Measurements from ENCODE around the gene TNFRSF18.

The TNFRSF18 gene

DNA sequence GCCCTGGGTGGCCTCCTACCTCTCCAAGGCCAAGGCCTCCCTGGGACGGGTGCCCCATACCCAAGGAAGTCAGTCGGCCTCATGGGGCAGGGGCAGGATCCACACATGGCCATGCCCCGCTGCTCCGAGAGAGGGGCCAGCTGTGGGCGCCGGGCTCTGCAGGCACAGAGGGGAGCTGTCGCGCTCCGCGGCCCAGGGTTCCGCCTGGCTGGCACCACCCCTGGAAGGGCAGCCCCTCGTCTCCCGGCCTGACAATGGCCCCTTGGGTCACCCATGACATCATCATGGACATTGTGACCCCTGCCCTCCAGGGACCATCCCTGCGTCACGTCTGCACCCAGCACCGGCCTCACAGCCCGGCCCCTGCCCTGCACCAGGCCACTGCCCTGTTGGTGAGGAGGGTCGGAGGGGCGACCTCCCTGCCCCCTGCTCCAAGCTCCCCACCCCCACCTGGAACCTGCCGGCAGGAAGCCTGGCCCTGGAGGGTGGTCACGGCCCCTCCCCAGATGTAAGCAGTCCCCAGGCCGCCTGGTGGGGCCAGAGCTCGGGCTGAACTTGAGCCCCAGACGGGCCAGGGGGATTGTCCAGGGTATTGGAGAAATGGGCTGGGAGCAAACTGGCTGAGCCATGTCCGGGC is 26.9 kb downstream of the TNFRSF18 start:
- H3K9ac ChIP-seq (ENCODE audit: low read depth, low read length, poor library complexity, severe bottlenecking): no peak overlapping the region
- no peak overlapping the region for H2AFZ ChIP-seq (ENCODE audit: low read length)
- no peak overlapping the region for H3K4me2 ChIP-seq (ENCODE audit: low read depth, low read length, poor library complexity, severe bottlenecking)
- no peak overlapping the region for H3K4me3 ChIP-seq (ENCODE audit: low read length, poor library complexity, severe bottlenecking)
- TF ChIP-seq EZH2phosphoT487 (IDR thresholded peaks at IDR 0.05; ENCODE audit: borderline replicate concordance): no peak
- TF ChIP-seq, protein P1, sequence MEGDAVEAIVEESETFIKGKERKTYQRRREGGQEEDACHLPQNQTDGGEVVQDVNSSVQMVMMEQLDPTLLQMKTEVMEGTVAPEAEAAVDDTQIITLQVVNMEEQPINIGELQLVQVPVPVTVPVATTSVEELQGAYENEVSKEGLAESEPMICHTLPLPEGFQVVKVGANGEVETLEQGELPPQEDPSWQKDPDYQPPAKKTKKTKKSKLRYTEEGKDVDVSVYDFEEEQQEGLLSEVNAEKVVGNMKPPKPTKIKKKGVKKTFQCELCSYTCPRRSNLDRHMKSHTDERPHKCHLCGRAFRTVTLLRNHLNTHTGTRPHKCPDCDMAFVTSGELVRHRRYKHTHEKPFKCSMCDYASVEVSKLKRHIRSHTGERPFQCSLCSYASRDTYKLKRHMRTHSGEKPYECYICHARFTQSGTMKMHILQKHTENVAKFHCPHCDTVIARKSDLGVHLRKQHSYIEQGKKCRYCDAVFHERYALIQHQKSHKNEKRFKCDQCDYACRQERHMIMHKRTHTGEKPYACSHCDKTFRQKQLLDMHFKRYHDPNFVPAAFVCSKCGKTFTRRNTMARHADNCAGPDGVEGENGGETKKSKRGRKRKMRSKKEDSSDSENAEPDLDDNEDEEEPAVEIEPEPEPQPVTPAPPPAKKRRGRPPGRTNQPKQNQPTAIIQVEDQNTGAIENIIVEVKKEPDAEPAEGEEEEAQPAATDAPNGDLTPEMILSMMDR (conservative IDR thresholded peaks at IDR 0.05; ENCODE audit: low read length): no peak
- H3K9me2 ChIP-seq (replicated peaks; ENCODE audit: low read depth, low read length): no peaks in the 10 kb centered on the region
- no peaks in the 10 kb centered on the region for H4K20me1 ChIP-seq (ENCODE audit: insufficient read depth, low read length, poor library complexity, severe bottlenecking)
- H3F3A ChIP-seq (ENCODE audit: low read depth): no peaks in the 10 kb centered on the region
- H3K36me3 ChIP-seq (ENCODE audit: insufficient read depth, low read length): no peaks in the 10 kb centered on the region
- no peaks in the 10 kb centered on the region for H3K9me3 ChIP-seq (ENCODE audit: insufficient read depth, low read depth, low read length)
- no peaks in the 10 kb centered on the region for H3K4me1 ChIP-seq (ENCODE audit: insufficient read depth, low read length, poor library complexity, severe bottlenecking)
- no peaks in the 10 kb centered on the region for H3K27me3 ChIP-seq (ENCODE audit: insufficient read depth, low read length, poor library complexity, severe bottlenecking)
- H3K79me2 ChIP-seq (ENCODE audit: insufficient read depth, low read length): no peaks in the 10 kb centered on the region

DNA sequence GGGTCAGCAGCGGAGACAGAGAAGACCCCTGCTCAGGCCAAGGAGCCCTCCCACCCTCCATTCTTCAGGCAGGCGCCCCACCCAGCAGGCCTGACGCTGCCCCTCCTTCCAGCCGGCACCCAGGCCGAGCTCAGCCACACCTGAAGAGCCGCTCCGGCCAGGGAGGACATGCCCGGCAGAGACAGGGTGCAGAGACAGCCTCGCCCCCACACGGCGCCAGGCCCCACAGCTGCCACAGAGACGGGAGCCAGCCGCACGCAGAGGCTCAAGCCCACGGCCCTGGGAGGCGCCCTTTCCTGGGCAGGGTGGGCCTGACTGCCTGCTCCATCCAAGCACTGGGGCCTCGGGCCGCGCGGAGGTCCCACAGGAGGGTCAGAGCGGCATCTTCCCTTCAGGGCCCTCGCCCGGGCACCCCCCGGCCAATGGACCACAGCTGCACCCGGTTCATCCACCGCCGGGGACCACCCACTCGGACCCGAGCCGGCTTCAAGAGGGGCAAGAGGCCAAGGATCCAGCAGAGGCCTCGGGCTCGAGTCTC is 27.5 kb downstream of the TNFRSF18 start:
- H3F3A ChIP-seq (ENCODE audit: low read depth): no peaks in the 10 kb centered on the region
- no peaks in the 10 kb centered on the region for H3K79me2 ChIP-seq (ENCODE audit: insufficient read depth, low read length)
- no peaks in the 10 kb centered on the region for H3K4me1 ChIP-seq (ENCODE audit: insufficient read depth, low read length, poor library complexity, severe bottlenecking)
- H2AFZ ChIP-seq (ENCODE audit: low read length): no peak overlapping the region
- H3K36me3 ChIP-seq (ENCODE audit: insufficient read depth, low read length): no peaks in the 10 kb centered on the region
- no peak overlapping the region for H3K9ac ChIP-seq (ENCODE audit: low read depth, low read length, poor library complexity, severe bottlenecking)
- H3K27me3 ChIP-seq (ENCODE audit: insufficient read depth, low read length, poor library complexity, severe bottlenecking): no peaks in the 10 kb centered on the region
- no peak overlapping the region for H3K4me2 ChIP-seq (ENCODE audit: low read depth, low read length, poor library complexity, severe bottlenecking)
- no peaks in the 10 kb centered on the region for H3K9me2 ChIP-seq (replicated peaks; ENCODE audit: low read depth, low read length)
- no peak overlapping the region for H3K4me3 ChIP-seq (ENCODE audit: low read length, poor library complexity, severe bottlenecking)
- no peaks in the 10 kb centered on the region for H3K9me3 ChIP-seq (ENCODE audit: insufficient read depth, low read depth, low read length)
- no peaks in the 10 kb centered on the region for H4K20me1 ChIP-seq (ENCODE audit: insufficient read depth, low read length, poor library complexity, severe bottlenecking)
- TF ChIP-seq, protein P1 (conservative IDR thresholded peaks at IDR 0.05; ENCODE audit: low read length): no peak
- no peak for TF ChIP-seq EZH2phosphoT487 (IDR thresholded peaks at IDR 0.05; ENCODE audit: borderline replicate concordance)

DNA sequence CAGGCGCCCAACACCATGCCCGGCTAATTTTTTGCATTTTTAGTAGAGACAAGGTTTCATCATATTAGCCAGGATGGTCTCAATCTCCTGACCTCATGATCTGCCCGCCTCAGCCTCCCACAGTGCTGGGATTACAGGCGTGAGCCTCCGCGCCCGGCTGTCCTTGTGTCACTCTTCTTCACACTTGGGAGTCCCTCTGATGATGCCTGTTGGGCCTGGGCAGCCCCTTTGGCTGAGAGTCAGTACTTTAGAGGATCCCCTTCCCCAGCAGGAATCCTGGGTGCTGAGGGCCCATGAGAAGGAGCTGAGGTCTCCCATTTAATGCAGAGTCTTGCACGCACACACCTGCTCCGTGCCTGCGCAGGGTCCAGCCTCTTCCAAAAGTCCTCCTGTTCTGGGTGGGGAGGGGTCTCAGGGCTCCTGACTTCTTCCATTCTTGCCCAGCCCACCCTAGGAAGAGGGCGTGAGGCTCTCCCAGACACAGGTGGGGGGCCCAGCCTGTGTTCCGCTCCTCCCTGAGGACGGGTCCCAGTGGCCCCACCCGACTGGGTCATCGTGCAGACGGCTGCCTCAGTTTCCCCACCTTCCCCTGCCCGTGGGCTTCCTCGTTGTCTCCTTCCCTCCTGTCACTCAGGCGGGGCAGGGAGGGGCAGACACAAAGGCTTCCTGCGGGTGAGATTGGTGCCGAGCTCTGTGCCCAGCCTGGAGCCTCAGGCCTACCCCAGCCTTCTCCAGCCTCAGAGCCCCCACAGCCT is 28.8 kb downstream of the TNFRSF18 start:
- H2AFZ ChIP-seq (ENCODE audit: low read length): no peak overlapping the region
- no peak overlapping the region for H3K4me3 ChIP-seq (ENCODE audit: low read length, poor library complexity, severe bottlenecking)
- no peaks in the 10 kb centered on the region for H3K27me3 ChIP-seq (ENCODE audit: insufficient read depth, low read length, poor library complexity, severe bottlenecking)
- TF ChIP-seq, protein P1 (conservative IDR thresholded peaks at IDR 0.05; ENCODE audit: low read length): no peak
- no peak for TF ChIP-seq EZH2phosphoT487 (IDR thresholded peaks at IDR 0.05; ENCODE audit: borderline replicate concordance)
- H3K36me3 ChIP-seq (ENCODE audit: insufficient read depth, low read length): no peaks in the 10 kb centered on the region
- no peaks in the 10 kb centered on the region for H3K9me2 ChIP-seq (replicated peaks; ENCODE audit: low read depth, low read length)
- H3K9me3 ChIP-seq (ENCODE audit: insufficient read depth, low read depth, low read length): no peaks in the 10 kb centered on the region
- no peaks in the 10 kb centered on the region for H3K4me1 ChIP-seq (ENCODE audit: insufficient read depth, low read length, poor library complexity, severe bottlenecking)
- H3K9ac ChIP-seq (ENCODE audit: low read depth, low read length, poor library complexity, severe bottlenecking): no peak overlapping the region
- no peaks in the 10 kb centered on the region for H3K79me2 ChIP-seq (ENCODE audit: insufficient read depth, low read length)
- no peak overlapping the region for H3K4me2 ChIP-seq (ENCODE audit: low read depth, low read length, poor library complexity, severe bottlenecking)
- no peaks in the 10 kb centered on the region for H4K20me1 ChIP-seq (ENCODE audit: insufficient read depth, low read length, poor library complexity, severe bottlenecking)
- H3F3A ChIP-seq (ENCODE audit: low read depth): no peaks in the 10 kb centered on the region
